Bone marrow (tissue), 2 donors: Measurements from ENCODE around the gene TIGD1.
"Not testable (repeated sequence)": the region's sequence is repeated elsewhere in the genome, so short reads cannot be mapped to it uniquely, and the experiment has no call there.

Source experiments
- DNase-seq, 2 donors: peaks; one replicate each; lab custom pipeline; 2025; lab: John Stamatoyannopoulos, UW

Gene TIGD1

DNA sequence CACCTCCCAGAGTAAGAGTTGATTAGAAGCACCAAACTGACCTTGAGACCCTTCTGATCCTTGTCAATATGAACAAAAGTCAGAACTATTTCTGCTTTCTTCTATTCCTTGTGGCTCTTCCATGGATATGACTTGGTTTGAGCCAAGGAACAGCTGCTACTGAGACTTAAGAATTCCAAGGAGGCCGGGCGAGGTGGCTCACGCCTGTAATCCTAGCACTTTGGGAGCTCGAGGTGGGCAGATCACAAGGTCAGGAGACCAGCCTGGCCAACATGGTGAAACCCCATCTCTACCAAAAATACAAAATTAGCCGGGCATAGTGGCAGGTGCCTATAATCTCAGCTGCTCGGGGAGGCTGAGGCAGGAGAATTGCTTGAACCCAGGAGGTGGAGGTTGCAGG is 20.1 kb upstream of the TIGD1 start:
- DNase-seq: not testable (repeated sequence)

DNA sequence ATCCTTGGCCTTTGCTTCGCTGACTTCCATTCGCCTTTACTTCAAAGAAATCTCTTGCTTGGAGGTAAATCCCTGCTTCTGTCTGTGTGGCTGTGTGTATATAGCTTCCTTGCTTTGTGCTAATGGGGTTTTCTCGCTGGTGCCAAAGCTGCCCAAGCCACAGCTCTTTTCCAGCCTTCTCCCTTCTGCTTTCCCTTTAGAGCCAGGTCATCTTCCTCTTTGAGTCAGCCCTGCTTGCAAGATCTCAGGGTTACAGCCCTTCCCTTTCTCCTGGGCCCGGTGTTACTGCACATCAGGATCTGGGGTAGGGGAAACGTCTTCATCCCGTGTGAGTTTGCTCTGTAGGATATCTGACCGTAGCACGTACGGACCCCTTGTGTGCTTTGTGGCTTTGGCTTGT is 19.2 kb upstream of the TIGD1 start:
- no peak for DNase-seq

DNA sequence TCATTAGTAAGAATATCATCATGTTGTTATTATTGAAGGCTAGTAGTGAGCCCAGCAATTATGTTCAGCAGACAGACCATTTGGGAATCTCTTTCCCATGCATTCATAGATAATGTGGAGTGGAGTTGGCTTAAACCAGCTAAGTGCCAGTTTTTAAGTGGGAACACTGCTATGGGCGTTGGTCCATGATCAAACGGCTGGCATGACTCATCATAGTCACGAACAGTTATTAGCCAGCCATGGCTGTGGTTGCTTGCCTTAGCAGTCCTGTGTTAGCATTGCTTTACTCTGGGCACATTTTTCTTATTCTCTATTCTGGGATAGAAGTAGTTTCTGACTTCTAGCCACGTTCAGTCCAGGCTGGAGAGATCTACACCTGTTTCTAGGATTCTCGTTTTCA is 17.8 kb upstream of the TIGD1 start:
- no peak for DNase-seq

DNA sequence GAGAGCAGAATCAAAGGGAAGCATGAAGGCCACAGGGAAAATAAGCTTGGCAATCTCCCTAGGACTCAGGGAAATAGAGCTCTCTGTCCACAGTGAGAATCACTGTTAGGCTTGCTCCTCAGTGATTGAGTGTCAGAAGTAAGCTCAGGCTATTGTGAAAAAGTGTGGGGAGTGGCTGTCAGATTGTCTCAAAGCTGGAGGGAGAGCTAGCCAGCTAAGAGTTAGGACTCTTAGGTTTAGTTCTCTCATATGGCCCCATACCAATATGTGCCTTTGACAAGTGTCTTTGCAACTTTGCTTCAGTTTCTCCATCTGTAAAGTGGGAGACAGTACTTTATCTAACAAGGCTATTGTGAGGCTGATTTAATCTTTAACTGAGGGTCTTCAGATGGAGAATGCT is 17.4 kb upstream of the TIGD1 start:
- DNase-seq: no peak

DNA sequence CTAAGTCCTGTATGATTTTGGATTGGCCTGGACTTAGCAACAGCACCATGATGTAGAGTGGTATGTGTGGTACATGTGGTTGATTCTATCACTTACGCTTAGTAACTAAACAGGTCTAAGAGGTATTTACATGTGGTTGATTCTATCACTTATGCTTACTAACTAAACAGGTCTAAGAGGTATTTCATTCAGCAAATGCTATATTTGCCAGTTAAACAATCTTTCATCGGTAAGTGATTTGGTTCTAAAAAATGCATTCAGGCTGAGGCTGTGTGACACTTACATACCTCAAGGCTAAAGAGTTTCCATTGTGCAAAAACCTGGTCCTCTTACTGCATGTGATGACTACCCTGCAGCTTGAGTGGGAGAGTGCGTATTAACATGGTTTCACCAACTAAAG is 13.2 kb upstream of the TIGD1 start:
- no peak for DNase-seq

DNA sequence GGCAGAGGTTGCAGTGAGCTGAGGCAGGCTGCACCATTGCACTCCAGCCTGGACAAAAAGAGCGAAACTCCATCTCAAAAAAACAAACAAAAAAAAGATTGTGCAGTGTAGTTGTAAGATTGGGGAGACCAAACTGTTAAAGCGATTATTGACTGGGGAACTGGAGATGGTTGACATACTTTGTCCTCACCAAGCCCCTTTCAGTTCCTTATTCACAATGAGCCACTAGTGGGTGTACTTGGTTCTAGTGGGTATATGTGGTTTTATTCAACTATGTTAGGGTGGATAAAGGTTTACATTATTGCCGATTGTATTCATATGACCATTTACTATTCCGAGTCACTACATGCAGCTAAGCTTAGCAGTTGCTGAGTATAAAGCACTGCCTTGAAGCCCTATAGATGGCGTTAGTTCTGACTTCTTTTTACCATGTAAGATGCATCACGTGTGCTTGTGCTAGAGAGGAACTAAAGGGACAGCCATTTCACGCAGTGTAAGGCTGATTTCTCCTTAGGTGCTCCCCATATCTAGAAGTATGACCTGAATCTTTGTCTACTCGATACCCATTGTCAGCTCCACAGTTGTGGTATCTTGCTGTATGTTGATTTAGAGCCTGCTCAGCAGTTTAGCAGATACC is 12.3 kb upstream of the TIGD1 start:
- no peak for DNase-seq

DNA sequence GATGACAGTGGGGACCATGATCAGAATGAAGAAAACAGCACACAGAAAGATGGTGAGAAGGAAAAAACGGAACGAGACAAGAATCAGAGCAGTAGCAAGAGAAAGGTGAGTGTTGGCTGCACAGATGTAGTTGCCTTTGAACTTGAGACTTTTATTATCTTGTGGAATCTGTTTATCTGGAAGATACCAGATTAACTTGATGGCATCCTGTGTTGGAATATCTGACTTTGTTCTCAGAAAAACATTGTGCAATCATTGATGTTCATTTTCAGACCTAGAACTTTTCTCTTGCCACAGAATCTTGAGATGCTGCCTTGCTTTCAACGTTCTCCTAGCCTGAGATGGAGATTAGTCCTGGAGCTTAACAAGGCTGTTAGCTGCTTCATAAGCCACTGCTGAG is 6.1 kb upstream of the TIGD1 start:
- DNase-seq: no peak

DNA sequence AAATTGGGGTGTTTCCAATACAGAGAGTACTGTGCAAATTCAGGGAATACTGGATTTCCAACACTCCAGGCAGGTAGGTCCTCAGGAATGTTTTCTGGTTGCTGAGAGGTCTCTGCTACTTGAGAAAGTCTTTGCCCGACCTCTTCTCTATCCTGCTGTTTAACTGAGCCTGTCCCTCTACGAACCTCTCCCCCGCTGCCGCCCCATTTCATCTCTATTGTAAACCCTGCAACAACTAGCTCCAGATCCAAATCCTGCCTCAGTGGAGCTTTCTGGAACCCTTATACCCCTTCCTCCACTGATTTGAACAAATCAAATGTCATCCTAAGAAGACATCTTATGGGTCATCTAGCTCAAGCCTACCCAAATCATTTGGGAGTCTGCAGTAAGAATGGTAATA is 1.4 kb upstream of the TIGD1 start:
- no peak for DNase-seq

DNA sequence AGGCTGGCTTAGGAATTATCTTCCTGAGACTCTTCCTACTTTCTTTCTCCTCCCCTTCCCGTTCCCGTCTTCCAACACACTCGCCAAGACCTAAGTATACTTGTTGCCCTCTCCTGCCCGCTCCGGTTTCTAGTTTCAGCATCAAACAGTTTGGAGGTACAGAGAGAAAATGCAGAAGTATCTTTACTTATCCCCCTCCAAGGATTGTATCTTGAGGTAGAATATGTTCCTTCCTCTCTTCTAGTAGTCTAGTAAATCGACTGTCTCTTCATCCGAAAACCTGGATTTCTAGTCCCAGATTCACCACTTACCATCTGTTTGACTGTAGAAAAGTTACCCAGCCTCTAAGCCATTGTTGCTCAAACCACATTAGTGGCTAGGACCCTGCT is 887 bp upstream of the TIGD1 start:
- peak in 1 of 2 donors; percentile 20 for DNase-seq

DNA sequence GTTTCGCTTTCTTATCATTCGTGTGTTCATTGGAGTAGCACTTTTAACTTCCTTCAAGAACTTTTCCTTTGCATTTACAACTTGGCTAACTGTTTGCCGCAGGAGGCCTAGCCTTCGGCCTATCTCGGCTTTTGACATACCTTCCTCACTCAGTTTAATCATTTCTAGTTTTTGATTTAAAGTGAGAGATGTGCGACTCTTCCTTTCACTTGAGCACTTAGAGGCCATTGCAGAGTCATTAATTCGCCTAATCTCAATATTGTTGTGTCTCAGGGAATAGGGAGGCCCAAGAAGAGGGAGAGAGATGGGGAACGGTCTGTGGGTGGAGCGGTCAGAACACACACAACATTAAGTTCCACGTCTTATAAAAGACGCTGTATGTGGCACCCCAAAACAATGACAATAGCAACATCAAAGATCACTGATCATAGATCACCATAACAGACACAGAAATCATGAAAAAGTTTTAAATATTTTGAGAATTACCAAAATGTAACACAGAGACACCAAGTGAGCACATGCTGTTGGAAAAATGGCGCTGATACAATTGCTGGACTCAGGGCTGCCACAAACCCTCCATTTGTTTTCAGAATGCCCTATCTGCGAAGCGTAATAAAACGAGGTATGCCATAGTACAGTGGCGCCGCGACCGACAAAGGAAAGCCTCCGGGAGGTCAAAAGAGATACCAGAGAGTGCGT is 553 bp downstream of the TIGD1 start:
- no peak for DNase-seq

DNA sequence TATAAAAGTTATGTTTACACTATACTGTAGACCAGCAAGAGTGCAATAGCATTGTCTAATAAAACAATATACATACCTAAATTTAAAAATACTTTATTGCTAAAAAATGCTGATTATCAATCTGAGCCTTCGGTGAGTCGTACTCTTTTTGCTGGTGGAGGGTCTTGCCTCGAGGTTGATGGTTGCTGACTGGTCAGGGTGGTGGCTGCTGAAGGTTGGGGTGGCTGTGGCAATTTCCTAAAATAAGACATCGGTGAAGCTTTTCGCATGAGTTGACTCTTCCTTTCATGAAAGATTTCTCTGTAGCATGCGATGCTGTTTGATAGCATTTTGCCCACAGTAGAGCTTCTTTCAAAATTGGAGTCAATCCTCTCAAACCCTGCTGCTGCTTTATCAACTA is 2.4 kb downstream of the TIGD1 start:
- no peak for DNase-seq

DNA sequence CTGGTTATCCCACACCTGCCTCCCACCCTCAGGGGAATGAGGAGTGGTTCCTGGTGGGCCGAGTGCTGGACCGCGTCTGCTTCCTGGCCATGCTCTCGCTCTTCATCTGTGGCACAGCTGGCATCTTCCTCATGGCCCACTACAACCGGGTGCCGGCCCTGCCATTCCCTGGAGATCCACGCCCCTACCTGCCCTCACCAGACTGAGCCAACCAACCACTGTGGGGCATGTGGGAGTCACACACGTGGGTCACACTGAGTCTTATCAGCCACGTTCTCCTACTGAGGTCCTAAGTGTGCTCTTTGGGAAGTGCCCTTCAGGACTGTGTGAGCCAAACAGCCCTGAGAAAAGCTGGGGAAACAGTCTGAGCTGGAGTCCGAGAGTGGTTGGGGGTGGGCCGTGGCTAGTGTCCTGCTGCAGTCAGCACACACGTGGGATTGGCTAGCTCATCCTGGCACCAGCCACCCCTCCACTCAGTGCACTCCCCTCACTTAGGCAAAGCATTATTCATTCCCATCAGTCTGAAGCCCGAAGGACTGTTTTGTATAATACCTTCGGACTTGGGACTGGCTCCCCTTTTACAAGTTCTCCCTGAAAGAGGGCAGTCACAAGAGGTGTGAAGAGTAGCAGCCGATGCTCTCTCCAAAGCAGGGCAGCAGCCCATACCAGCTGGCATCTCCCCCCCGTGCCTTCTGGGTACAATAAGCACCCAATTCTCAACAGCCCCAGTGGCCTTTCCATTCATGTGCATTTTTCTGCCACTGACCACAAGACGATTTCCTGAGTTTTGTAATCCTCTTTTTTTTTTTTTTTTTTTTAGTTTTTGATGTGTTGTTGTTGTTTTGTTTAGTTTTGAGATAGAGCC is 4.6 kb downstream of the TIGD1 start:
- no peak for DNase-seq

DNA sequence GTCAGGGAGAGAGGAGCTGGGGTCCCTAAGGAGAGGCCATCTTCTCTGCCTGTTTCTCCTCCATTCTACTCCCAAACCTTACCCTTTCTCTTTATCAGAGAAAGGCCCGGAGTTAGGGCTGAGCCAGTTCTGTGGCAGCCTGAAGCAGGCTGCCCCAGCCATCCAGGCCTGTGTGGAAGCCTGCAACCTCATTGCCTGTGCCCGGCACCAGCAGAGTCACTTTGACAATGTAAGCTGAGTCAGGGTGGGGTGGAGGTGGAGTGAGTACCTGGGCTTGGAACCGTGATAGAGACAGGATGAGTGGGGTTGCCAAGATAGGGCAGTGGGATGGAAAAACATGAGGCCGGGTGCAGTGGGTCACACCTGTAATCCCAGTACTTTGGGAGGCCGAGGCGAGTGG is 5.7 kb downstream of the TIGD1 start:
- DNase-seq: no peak

DNA sequence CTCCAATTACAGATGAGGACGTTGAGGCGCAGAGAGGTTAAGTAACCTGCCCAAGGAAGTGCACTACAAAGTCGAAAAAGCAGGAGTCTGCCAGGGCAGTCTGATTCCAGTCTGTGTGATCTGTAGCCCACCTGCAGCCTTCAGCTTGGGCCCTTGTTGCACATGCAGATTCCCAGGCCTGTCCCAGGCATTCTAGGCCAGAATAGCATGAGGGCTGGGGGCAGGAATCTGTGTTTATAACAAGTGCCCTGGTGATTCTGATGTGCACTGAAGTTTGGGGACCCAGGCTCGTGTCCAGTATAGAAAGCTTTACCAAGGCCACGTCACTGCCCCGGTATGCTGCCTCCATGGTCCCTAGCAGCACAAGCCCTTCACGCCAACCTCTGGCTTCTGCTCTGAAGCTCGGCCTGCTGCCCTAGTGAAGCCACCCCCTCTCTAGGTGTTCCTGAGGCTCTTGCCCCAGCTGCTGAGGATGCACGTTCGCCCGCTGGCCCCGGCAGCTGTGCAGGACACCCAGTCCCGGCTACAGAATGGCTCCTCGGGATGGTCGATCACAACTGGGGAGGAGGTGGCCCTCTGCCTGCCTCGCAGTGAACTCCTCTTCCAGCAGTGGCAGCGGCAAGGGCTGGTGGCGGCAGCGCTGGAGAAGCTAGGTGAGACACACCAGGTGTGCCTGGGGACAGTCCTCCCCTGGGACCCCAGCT is 6.3 kb downstream of the TIGD1 start:
- DNase-seq: no peak

DNA sequence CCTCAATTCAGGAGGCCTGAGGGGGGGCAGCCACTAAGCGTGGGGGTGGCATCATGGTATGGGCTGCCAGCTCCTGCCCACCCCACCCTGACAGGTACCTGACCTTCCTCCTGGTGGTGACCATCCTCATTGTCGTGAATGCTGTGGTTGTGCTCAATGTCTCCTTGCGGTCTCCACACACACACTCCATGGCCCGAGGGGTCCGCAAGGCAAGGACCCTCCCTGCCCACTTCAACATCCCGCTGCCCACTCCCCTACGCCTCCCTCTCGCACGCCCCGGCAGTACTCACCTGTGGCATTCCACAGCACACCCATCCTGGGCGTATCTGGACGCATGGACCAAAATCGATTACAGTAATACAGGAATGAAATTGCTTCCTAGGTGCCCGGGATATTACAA is 6.9 kb downstream of the TIGD1 start:
- no peak for DNase-seq

DNA sequence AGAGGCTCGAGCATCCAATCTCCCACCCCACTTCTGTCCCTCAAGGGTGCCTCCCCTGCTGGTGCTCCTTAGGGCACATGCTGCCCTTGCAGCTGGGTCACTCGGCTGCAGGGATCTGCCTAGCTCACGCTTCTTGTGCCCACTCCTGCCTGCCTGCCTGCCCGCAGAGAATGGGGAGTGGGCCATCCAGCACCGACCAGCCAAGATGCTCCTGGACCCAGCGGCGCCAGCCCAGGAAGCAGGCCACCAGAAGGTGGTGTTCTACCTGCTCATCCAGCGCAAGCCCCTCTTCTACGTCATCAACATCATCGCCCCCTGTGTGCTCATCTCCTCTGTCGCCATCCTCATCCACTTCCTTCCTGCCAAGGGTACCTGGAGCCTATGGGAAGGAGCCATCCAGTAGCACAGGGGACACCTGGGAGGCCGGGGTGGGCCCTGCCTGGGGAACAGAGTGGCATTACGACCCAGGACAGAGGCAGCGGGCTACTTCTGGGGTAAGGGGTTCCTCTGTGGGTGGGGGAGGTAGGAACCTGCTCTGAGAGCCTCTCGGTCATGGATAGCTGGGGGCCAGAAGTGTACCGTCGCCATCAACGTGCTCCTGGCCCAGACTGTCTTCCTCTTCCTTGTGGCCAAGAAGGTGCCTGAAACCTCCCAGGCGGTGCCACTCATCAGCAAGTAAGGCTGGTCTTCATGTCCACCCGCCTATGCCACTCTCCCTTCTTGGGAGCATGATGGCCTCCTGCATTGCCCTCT is 7.5 kb downstream of the TIGD1 start:
- no peak for DNase-seq

DNA sequence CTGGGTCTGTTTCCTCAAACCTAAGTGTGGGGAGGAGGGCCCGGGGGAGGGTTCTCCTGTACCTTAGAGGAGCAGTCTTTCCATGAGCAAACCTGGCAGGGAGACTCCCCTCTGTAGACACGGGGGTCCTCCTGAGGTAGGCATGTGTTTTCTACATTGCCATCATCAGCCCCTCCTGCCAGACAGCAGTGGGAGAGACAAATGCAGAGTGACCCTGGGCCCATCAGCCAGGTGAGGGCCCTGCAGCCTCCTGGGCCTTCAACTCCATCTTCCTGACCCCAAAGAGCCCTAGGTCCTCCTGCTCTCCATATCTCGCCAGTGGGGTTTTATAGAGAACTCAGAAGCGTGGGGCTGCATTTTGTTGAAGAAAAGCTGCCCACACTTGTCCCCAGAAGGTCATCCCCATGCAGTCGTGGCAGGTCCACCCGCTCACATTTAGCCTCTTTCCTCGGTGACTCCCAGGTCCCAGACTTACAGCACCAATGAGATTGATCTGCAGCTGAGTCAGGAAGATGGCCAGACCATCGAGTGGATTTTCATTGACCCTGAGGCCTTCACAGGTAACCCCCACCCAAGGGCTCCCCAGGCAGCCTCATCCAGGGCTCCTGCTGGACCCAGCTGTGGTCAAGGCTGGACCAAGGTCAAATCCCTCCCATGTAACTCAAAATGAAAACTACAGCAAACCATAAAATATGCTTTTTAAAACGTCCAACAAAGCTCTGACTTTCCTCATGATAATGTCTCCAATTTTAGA is 8.2 kb downstream of the TIGD1 start:
- DNase-seq: no peak

DNA sequence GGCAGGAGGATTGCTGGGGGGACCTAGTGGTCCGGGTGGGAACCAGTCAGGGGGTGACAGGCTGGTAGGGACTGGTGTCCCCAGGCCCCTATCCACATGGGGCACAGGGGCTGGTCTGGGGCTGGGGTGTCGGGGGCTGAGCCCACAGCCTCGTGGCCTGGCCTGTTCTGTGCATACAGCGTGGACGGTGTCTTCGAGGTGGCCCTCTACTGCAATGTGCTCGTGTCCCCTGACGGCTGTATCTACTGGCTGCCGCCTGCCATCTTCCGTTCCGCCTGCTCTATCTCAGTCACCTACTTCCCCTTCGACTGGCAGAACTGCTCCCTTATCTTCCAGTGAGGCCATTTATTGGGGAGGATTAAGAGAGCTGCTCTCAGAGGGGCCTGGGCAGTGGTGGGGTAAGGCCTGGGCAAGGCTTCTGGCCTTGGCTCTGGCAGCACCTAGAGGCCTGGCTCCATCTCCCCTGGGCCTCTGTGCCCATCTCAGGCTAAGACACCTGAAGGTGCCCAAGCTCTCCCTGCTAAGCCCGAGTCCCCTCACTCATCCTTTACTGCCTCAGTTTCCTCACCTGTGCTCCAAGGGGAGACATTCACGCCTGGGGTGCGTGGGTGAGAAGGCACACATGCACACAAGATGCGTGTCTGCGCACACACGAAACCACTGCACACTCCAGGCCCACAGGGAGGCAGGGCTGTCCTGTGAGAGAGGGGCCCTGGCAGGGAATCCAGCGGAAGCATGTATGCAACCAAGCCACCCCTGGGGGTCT is 9.0 kb downstream of the TIGD1 start:
- no peak for DNase-seq

DNA sequence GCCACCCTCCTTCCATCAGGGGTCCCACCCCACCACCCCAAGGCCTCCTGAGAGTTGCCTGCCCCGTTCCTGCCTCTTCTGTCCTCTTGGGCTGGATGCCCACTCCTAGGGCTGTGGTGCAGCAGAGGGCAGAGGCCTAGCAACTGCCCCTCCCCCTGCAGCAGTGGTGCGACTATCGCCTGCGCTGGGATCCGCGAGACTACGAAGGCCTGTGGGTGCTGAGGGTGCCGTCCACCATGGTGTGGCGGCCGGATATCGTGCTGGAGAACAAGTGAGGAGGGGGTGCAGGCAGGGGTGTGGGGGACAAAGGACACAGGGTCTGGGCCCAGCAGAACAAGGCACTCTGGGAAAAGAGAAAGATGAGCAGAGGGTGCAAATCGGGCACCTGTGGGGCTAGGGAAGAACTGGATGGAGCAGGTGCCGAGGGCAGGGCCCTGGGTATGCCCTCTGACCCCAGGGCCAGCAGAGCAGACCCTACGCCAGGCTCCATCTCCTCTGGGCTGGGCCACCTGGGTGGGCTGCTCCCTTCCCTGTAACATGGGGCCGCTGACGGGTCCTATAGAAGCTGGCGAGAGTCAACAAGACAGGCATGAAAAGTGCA is 9.8 kb downstream of the TIGD1 start:
- no peak for DNase-seq
